ENCODE measurements around the gene IP6K2. TPM values are rescaled to one million over a fixed set of nuclear protein-coding genes. Genes with fewer than 3 reads are reported as not detected.

The IP6K2 gene
- total and polyA plus RNA-seq, 2 experiments from 2014 or later, result 97.0 to 97.4 TPM

GRCh38 chr3:48662145-48662752, 54.8 kb downstream of the IP6K2 start:
- no peak overlapping the region for H3K27ac ChIP-seq (ENCODE audit: low read depth)

More at GRCh38 chr3:48662145-48662752, 54.8 kb downstream of the IP6K2 start:
- Histone ChIP-seq H3K36me3 (ENCODE audit: insufficient read depth) (no peaks in the 10 kb centered on the region), H3F3A (replicated peaks; ENCODE audit: low read depth) (peaks cover 35% of the 10 kb centered on the region), H3K4me3 (peak overlapping the region; percentile 73), H4K20me1 (replicated peaks; ENCODE audit: insufficient read depth) (peaks cover 9% of the 10 kb centered on the region), H3K9me2 (ENCODE audit: insufficient read depth) (no peaks in the 10 kb centered on the region), H2AFZ (no peak overlapping the region), H3K27me3 (ENCODE audit: insufficient read depth) (no peaks in the 10 kb centered on the region), H3K79me2 (replicated peaks; ENCODE audit: insufficient read depth) (no peaks in the 10 kb centered on the region), H3K4me1 (ENCODE audit: insufficient read depth) (no peaks in the 10 kb centered on the region; the same call in 1 of the 2 replicates), H3K4me2 (peak overlapping the region; percentile 95)
- Mint-ChIP-seq H3K27ac (no peak overlapping the region), H3K36me3 (ENCODE audit: low read depth) (peaks cover 46% of the 10 kb centered on the region), H3K27me3 (ENCODE audit: insufficient read depth, low read depth, poor library complexity) (peaks cover 30% of the 10 kb centered on the region), H3K9me3 (peaks cover 4% of the 10 kb centered on the region; the same call in 2 of the 3 replicates), H3K4me3 (peak overlapping the region; percentile 92), H3K4me1 (peaks cover 15% of the 10 kb centered on the region)
- TF ChIP-seq JUNB (IDR thresholded peaks at IDR 0.05; ENCODE audit: unreplicated experiment), result no peak
- TF ChIP-seq ZNF462 (CRISPR knock-in tag; IDR thresholded peaks at IDR 0.05), result no peak
- TF ChIP-seq ZNF331 (CRISPR knock-in tag; IDR thresholded peaks at IDR 0.05; ENCODE audit: low read depth), result no peak
- TF ChIP-seq POLR2AphosphoS5 (IDR thresholded peaks at IDR 0.05; ENCODE audit: low read depth), result no peak
- TF ChIP-seq CTCF (conservative IDR thresholded peaks at IDR 0.05; ENCODE audit: low read depth in 2 of 2), result no peak
- no peak for TF ChIP-seq CREB1 (CRISPR knock-in tag; IDR thresholded peaks at IDR 0.05; ENCODE audit: low read depth)
- no peak for TF ChIP-seq EZH2 (IDR thresholded peaks at IDR 0.05; ENCODE audit: low read depth, unreplicated experiment)
- TF ChIP-seq STAT1 (IDR thresholded peaks at IDR 0.05; ENCODE audit: unreplicated experiment), result no peak
- no peak for TF ChIP-seq EZH2phosphoT487 (IDR thresholded peaks at IDR 0.05; ENCODE audit: unreplicated experiment)
- no peak for TF ChIP-seq ZNF114 (CRISPR knock-in tag; IDR thresholded peaks at IDR 0.05)
- TF ChIP-seq REST (IDR thresholded peaks at IDR 0.05; ENCODE audit: unreplicated experiment), result no peak
- TF ChIP-seq ETS1 (IDR thresholded peaks at IDR 0.05), result no peak
- TF ChIP-seq NANOG (IDR thresholded peaks at IDR 0.05; ENCODE audit: borderline replicate concordance), result no peak
- DNase-seq (ENCODE audit: low spot score), result peak; percentile 47
- peak; percentile 0; the same call in 1 of the 3 replicates for ATAC-seq

Measured in GM23338 (cell line).